SK-MEL-5 (cell line): ENCODE measurements around the gene FAM185A. TPM values are rescaled to one million over a fixed set of nuclear protein-coding genes. Genes with fewer than 3 reads are reported as not detected.

ENCODE experiments used
- DNase-seq: peaks from one replicate; pipeline ENCODE4 v3.0.0-alpha.2; 2016; ENCODE audit warnings: low read depth, low spot score
- in situ Hi-C: cut with HindIII; loops from 2 replicates; pipeline ENCODE4 v1.10.0; 2016; ENCODE audit warnings: low sequenced_read_pairs, high pct_unique_total_duplicates, low pct_unique_long_range_greater_than_20kb
- small RNA-seq, 2 experiments: library from RNA; depleted of rRNA; stranded (forward); fragments of <200 nt; gene quantifications; one replicate each; pipeline ENCODE3, GENCODE V24; 2014
- total RNA-seq: library from RNA; depleted of rRNA; stranded (reverse); fragments of >200 nt; shearing (Covaris generic); gene quantifications from 2 replicates; pipeline ENCODE4 v1.2.3, GENCODE V29; 2014; rRNA removed

Gene FAM185A
- total RNA-seq, 1 experiment from 2014 or later = 12.3 TPM

DNA sequence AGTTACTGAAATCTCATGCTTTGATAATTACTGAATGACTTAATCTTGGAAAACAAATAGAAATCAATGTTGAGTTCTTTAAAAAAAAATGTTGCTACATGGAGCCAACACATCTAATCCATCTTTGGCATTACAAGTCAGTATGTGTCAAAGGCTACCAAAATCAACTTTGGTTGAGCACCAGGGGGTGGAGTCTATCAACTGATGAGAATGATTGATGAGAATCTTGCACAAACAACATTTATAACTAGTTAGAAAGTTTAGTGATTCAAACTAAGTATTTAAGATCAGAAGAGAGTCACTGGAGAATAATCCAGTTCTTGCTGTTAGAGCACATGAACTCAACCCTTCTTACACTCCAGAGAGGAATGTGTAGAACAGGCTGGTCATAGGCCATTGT lies 93.5 kb downstream of the FAM185A start:
- in situ Hi-C loops = no loop called here
- DNase-seq = no peak

DNA sequence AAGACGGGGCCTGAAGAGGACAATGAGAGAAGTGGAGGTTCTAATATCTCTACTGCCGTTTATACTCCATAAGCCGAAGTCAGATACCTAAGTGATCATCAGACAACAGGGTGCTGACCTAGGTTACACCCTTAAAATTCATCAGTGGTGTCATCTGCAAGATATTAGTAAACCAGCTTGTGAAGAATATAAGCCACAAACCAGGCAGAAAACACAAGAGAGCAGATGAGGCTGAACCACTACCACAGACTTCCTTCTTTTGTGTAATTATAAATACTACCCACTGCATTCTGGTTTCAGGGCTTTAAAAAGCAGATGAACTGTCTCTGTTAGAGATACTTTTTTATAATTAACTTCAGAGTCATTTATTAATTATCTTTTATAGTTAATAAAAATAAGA lies 95.1 kb downstream of the FAM185A start:
- in situ Hi-C loops = no loop called here

GRCh38 chr7:102845346-102845745 lies 96.5 kb downstream of the FAM185A start:
- DNase-seq = no peak
- in situ Hi-C loops = no loop called here

More for the DNA sequence above, 95.1 kb downstream of the FAM185A start:
- DNase-seq = no peak

DNA sequence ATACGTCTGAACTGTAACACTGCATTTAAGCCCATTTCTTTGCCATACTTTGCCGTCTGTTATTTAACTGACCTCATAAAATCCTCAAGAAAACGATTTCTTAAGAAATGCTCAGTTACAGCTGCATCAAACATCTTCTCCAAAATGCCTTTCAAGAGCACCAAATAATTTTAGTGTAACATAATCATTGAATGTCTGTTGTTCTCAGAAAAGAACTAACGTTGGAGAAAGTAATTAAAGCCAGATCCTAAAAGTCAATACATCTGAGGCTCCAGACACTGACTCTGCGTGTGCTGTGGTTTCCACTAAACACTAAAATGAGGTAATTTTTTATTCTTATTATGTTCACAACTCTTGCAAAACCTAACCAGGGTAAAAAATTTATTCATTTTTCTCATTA lies 100.3 kb downstream of the FAM185A start:
- DNase-seq = no peak
- in situ Hi-C loops = no loop called here

- in situ Hi-C loops = no loop called here
Measured at GRCh38 chr7:102849538-102849937, 100.7 kb downstream of the FAM185A start.

DNA sequence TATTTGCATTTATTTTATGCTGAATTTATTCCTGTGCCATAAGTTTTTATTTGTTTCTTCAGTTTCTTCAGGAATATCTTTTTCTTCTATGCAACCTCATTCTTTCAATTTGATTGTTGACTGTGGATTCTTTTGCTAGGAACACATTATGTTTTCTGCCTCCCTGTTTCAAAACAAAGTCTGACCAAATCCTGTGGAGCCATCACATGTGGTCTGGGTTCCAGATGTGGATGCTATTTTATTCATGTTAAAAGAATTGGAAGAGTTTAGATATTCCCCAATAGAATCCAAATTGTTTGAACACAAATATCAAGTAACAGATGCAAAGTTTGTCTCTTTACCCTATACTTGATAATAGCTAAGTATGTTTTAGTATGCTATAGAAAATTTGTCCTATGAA lies 107.2 kb downstream of the FAM185A start:
- in situ Hi-C loops = no loop called here
- DNase-seq = no peak

More at GRCh38 chr7:102849538-102849937, 100.7 kb downstream of the FAM185A start:
- no peak for DNase-seq

Small RNAs within 50 kb of the gene (small RNA-seq; reads per million reads assigned to genes)
- gene RNU6-1136P = 0 reads per million in 2 experiments

Other genes starting within 250 kb of the FAM185A start
- gene RASA4B, start 231.2 kb upstream of the FAM185A start, total RNA-seq = 1.1 and 2.7 TPM in 2 replicates
- 1.8 and 2.3 TPM in 2 replicates for gene UPK3BL2, start 205.3 kb upstream of the FAM185A start, total RNA-seq
- gene SPDYE2, start 197.8 kb upstream of the FAM185A start, total RNA-seq = not detected in 2 replicates
- 15.2 and 16.2 TPM in 2 replicates for gene POLR2J3, start 176.4 kb upstream of the FAM185A start, total RNA-seq
- 0.61 and 1.2 TPM in 2 replicates for gene RASA4, start 132.2 kb upstream of the FAM185A start, total RNA-seq
- gene UPK3BL1, start 106.2 kb upstream of the FAM185A start, total RNA-seq = 5.6 and 7.8 TPM in 2 replicates
- gene SPDYE2B, start 98.7 kb upstream of the FAM185A start, total RNA-seq = not detected in 2 replicates
- 2.4 and 2.5 TPM in 2 replicates for gene POLR2J2, start 77.3 kb upstream of the FAM185A start, total RNA-seq
- 0.37 TPM in 1 of 2 replicates, not detected in the other for gene LRRC17, start 164.0 kb downstream of the FAM185A start, total RNA-seq